ENCODE measurements around the gene EPHX1.

GRCh38 chr1:225890346-225891228, 80.7 kb downstream of the EPHX1 start:
- TF ChIP-seq, protein P1, sequence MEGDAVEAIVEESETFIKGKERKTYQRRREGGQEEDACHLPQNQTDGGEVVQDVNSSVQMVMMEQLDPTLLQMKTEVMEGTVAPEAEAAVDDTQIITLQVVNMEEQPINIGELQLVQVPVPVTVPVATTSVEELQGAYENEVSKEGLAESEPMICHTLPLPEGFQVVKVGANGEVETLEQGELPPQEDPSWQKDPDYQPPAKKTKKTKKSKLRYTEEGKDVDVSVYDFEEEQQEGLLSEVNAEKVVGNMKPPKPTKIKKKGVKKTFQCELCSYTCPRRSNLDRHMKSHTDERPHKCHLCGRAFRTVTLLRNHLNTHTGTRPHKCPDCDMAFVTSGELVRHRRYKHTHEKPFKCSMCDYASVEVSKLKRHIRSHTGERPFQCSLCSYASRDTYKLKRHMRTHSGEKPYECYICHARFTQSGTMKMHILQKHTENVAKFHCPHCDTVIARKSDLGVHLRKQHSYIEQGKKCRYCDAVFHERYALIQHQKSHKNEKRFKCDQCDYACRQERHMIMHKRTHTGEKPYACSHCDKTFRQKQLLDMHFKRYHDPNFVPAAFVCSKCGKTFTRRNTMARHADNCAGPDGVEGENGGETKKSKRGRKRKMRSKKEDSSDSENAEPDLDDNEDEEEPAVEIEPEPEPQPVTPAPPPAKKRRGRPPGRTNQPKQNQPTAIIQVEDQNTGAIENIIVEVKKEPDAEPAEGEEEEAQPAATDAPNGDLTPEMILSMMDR (IDR thresholded peaks at IDR 0.05), result no peak
- no peak for TF ChIP-seq POLR2A (IDR thresholded peaks at IDR 0.05)

Measured in adrenal gland (tissue), 5 donors.